Measurements from ENCODE around the gene PTPN14. TPM values are rescaled to one million over a fixed set of nuclear protein-coding genes. Genes with fewer than 3 reads are reported as not detected.

PTPN14 gene
- total RNA-seq, 4 donors from 2014 or later, result 59.4 to 118 (median 66.1) TPM

GRCh38 chr1:214321705-214322453 lies 229.5 kb downstream of the PTPN14 start:
- H3K4me3 ChIP-seq (ENCODE audit: low read depth, poor library complexity, severe bottlenecking), result no peak overlapping the region
- 86 to 87% methylated on average over 5 of the region's 5 CpGs for WGBS, 2 donors
- no peak for TF ChIP-seq POLR2A (IDR thresholded peaks at IDR 0.05)
- no peak for TF ChIP-seq CTCF (IDR thresholded peaks at IDR 0.05)
- intact Hi-C loops (cut with DNase I; ENCODE audit: low total_unique reads), result loop anchor here (10.0 kb wide), 1 partner anchor 1067 kb away; no protein-coding TSS in a partner anchor
- DNase-seq (ENCODE audit: low spot score in 2 of 2), result no peak

- intact Hi-C loops (cut with DNase I; ENCODE audit: low total_unique reads), result loop anchor here (10.0 kb wide), 1 partner anchor 1065 kb away; no protein-coding TSS in a partner anchor
- WGBS, 2 donors, result 78% methylated on average over 5 of the region's 5 CpGs
- no peak for TF ChIP-seq POLR2A (IDR thresholded peaks at IDR 0.05)
- TF ChIP-seq CTCF (IDR thresholded peaks at IDR 0.05), result no peak
- no peak overlapping the region for H3K4me3 ChIP-seq (ENCODE audit: low read depth, poor library complexity, severe bottlenecking)
- DNase-seq (ENCODE audit: low spot score in 2 of 2), result no peak
These were observed 231.5 kb downstream of the PTPN14 start for GRCh38 chr1:214319938-214320337.

GRCh38 chr1:214318956-214319736 lies 232.3 kb downstream of the PTPN14 start:
- H3K4me3 ChIP-seq (ENCODE audit: low read depth, poor library complexity, severe bottlenecking), result no peak overlapping the region
- TF ChIP-seq POLR2A (IDR thresholded peaks at IDR 0.05) (no peak), CTCF (IDR thresholded peaks at IDR 0.05) (no peak)
- DNase-seq (ENCODE audit: low spot score in 2 of 2), result peak in 1 of 2 donors; percentile 43
- intact Hi-C loops (cut with DNase I; ENCODE audit: low total_unique reads), result no loop called here
- 81% methylated on average over 10 of the region's 10 CpGs for WGBS, 2 donors

- WGBS, 2 donors, result 45 to 61% methylated on average over 6 of the region's 6 CpGs
- DNase-seq (ENCODE audit: low spot score in 2 of 2), result peak in 1 of 2 donors; percentile 39
- H3K4me3 ChIP-seq (ENCODE audit: low read depth, poor library complexity, severe bottlenecking), result no peak overlapping the region
- intact Hi-C loops (cut with DNase I; ENCODE audit: low total_unique reads), result no loop called here
- TF ChIP-seq POLR2A (IDR thresholded peaks at IDR 0.05) (no peak), CTCF (IDR thresholded peaks at IDR 0.05) (no peak)
These were observed 233.0 kb downstream of the PTPN14 start for GRCh38 chr1:214318356-214318755.

GRCh38 chr1:214317734-214318133 lies 233.7 kb downstream of the PTPN14 start:
- 84 to 88% methylated on average over 5 of the region's 5 CpGs for WGBS, 2 donors
- no peak for DNase-seq (ENCODE audit: low spot score in 2 of 2)
- intact Hi-C loops (cut with DNase I; ENCODE audit: low total_unique reads), result no loop called here
- TF ChIP-seq CTCF (IDR thresholded peaks at IDR 0.05) (no peak), POLR2A (IDR thresholded peaks at IDR 0.05) (no peak)
- H3K4me3 ChIP-seq (ENCODE audit: low read depth, poor library complexity, severe bottlenecking), result no peak overlapping the region

Measured in lower leg skin (tissue), 4 donors.